HepG2 (cell line): ENCODE results near the gene SMAD6. TPM values are rescaled to one million over a fixed set of nuclear protein-coding genes. Genes with fewer than 3 reads are reported as not detected.

Source experiments
- AFF4 ChIP-seq: sonication (generic); formaldehyde crosslinking; IDR thresholded peaks from 2 replicates; pipeline ENCODE4 v1.4.0; 2020; ENCODE audit warnings: missing genetic modification reagents
- HMGXB4 ChIP-seq, 2 experiments: sonication (generic) in 1 of 2; formaldehyde crosslinking in 1 of 2; IDR thresholded peaks; 2 replicates each; pipeline versions ENCODE4 v1.4.0 to v1.6.1; 2018 to 2020; ENCODE audit warnings: missing genetic modification reagents in 2 of 2, borderline replicate concordance in 1 of 2, low read depth in 1 of 2, mild to moderate bottlenecking in 1 of 2, missing biosample characterization in 1 of 2
- KAT7 ChIP-seq: IDR thresholded peaks from 2 replicates; pipeline ENCODE4 v1.6.1; 2018; ENCODE audit warnings: borderline replicate concordance, missing compliant biosample characterization
- NFIC ChIP-seq: IDR thresholded peaks from 2 replicates; pipeline ENCODE4 v1.6.1; 2012; ENCODE audit warnings: mild to moderate bottlenecking, low read length, inconsistent platforms
- PAXIP1 ChIP-seq: sonication (generic); formaldehyde crosslinking; conservative IDR thresholded peaks from 2 replicates; pipeline ENCODE4 v1.4.0; 2020; ENCODE audit warnings: mild to moderate bottlenecking, missing genetic modification reagents, moderate library complexity
- SAFB2 ChIP-seq: sonication (generic); formaldehyde crosslinking; IDR thresholded peaks from 2 replicates; pipeline ENCODE4 v1.5.1; 2020; ENCODE audit warnings: missing genetic modification reagents, low read depth, mild to moderate bottlenecking, borderline replicate concordance
- SMAD9 ChIP-seq: sonication (generic); formaldehyde crosslinking; IDR thresholded peaks from 2 replicates; pipeline ENCODE4 v1.5.1; 2020; ENCODE audit warnings: mild to moderate bottlenecking, missing genetic modification reagents
- SRY ChIP-seq: sonication (generic); formaldehyde crosslinking; IDR thresholded peaks from 2 replicates; pipeline ENCODE4 v1.8.0; 2022; ENCODE audit warnings: mild to moderate bottlenecking, missing genetic modification reagents
- STAG1 ChIP-seq: sonication (generic); formaldehyde crosslinking; IDR thresholded peaks from 2 replicates; pipeline ENCODE4 v1.4.0; 2020; ENCODE audit warnings: missing genetic modification reagents
- ZBTB3 ChIP-seq: sonication (generic); formaldehyde crosslinking; IDR thresholded peaks from 2 replicates; pipeline ENCODE4 v1.4.0; 2020; ENCODE audit warnings: low read depth, mild to moderate bottlenecking, moderate library complexity, missing genetic modification reagents, borderline replicate concordance
- ZFX ChIP-seq: sonication (generic); formaldehyde crosslinking; IDR thresholded peaks from 2 replicates; pipeline ENCODE4 v1.4.0; 2020; ENCODE audit warnings: mild to moderate bottlenecking, low read depth, missing genetic modification reagents, moderate library complexity
- ZNF263 ChIP-seq: sonication (generic); formaldehyde crosslinking; IDR thresholded peaks from 2 replicates; pipeline ENCODE4 v1.4.0; 2020; ENCODE audit warnings: missing genetic modification reagents
- ZNF276 ChIP-seq: sonication (generic); formaldehyde crosslinking; IDR thresholded peaks from 2 replicates; pipeline ENCODE4 v1.4.0; 2020; ENCODE audit warnings: mild to moderate bottlenecking, low read depth, missing genetic modification reagents
- ZNF335 ChIP-seq: sonication (generic); formaldehyde crosslinking; IDR thresholded peaks from 2 replicates; pipeline ENCODE4 v1.4.0; 2020; ENCODE audit warnings: missing genetic modification reagents
- ZNF775 ChIP-seq: sonication (generic); formaldehyde crosslinking; IDR thresholded peaks from 2 replicates; pipeline ENCODE4 v1.4.0; 2020; ENCODE audit warnings: missing genetic modification reagents, mild to moderate bottlenecking, moderate library complexity, borderline replicate concordance
- ZSCAN12 ChIP-seq: sonication (generic); formaldehyde crosslinking; IDR thresholded peaks from 2 replicates; pipeline ENCODE4 v1.9.0; 2021; ENCODE audit warnings: mild to moderate bottlenecking, missing genetic modification reagents
- ZSCAN21 ChIP-seq: sonication (generic); formaldehyde crosslinking; IDR thresholded peaks from 2 replicates; pipeline ENCODE4 v1.8.0; 2022; ENCODE audit warnings: mild to moderate bottlenecking, missing genetic modification reagents, moderate library complexity, borderline replicate concordance
- polyA plus RNA-seq, 8 experiments: library from polyadenylated mRNA; depleted of rRNA in 3 of 8; stranded (reverse) in 7 of 8; unstranded in 1 of 8; fragments of >200 nt; fragmentation: Illumina TruSeq in 4 of 8; extraction: Trizol in 4 of 8; gene quantifications; 2 replicates each; pipeline versions ENCODE4 v1.2.1 to v1.2.3, GENCODE V29; 2011 to 2016; ENCODE audit warnings: low read depth in 4 of 8, missing spikeins in 1 of 8, mixed read lengths in 1 of 8; ENCODE audit not compliant: insufficient read depth in 1 of 8
- total RNA-seq, 5 experiments: library from RNA; depleted of rRNA; stranded (reverse); fragments of >200 nt; fragmentation: Illumina TruSeq; extraction: Trizol; gene quantifications; 2 replicates each; pipeline ENCODE4 v1.2.3, GENCODE V29; 2016; ENCODE audit warnings: low read depth in 1 of 5

The SMAD6 gene
- total and polyA plus RNA-seq, 2 of the 13 experiments (the other 11 are each of a cell fraction or from before 2014, with no cell fraction given), result 3.3 to 4.4 TPM

GRCh38 chr15:66702787-66703539 is 927 bp downstream of the SMAD6 start (continued):
- TF ChIP-seq ZNF276 (CRISPR knock-in tag), result 0 out of 2 replicates have a peak, but pooled peaks have one; percentile 2
- 0 out of 2 replicates have a peak, but pooled peaks have one; percentile 21 for TF ChIP-seq ZNF263 (CRISPR knock-in tag)
- no peak for TF ChIP-seq ZNF335 (CRISPR knock-in tag)
- no peak for TF ChIP-seq ZBTB3 (CRISPR knock-in tag)
- 0 out of 2 replicates have a peak, but pooled peaks have one; percentile 26 for TF ChIP-seq SRY
- no peak for TF ChIP-seq NFIC
- no peak for TF ChIP-seq STAG1 (CRISPR knock-in tag)
- no peak for TF ChIP-seq ZNF775 (CRISPR knock-in tag)
- 0 out of 2 replicates have a peak, but pooled peaks have one; percentile 41 for TF ChIP-seq SAFB2 (CRISPR knock-in tag)
- TF ChIP-seq ZFX (CRISPR knock-in tag), result peak; percentile 20; the same call in 1 of the 2 replicates
- TF ChIP-seq KAT7 (CRISPR knock-in tag), result 0 out of 2 replicates have a peak, but pooled peaks have one; percentile 22
- no peak for TF ChIP-seq AFF4 (CRISPR knock-in tag)
- no peak for TF ChIP-seq SMAD9
- 0 out of 4 replicates have a peak, but pooled peaks of 1 of the 2 experiments have one; percentile 3 for TF ChIP-seq HMGXB4 (CRISPR knock-in tag; IDR thresholded peaks at IDR 0.05; ENCODE audit: borderline replicate concordance in 1 of 2, low read depth in 1 of 2)
- no peak for TF ChIP-seq ZSCAN12 (CRISPR knock-in tag)
- peak; percentile 68; the same call in 1 of the 2 replicates for TF ChIP-seq ZSCAN21 (CRISPR knock-in tag)
- no peak for TF ChIP-seq PAXIP1 (CRISPR knock-in tag)
